Measurements from ENCODE around the gene DIP2B.

DIP2B gene

DNA sequence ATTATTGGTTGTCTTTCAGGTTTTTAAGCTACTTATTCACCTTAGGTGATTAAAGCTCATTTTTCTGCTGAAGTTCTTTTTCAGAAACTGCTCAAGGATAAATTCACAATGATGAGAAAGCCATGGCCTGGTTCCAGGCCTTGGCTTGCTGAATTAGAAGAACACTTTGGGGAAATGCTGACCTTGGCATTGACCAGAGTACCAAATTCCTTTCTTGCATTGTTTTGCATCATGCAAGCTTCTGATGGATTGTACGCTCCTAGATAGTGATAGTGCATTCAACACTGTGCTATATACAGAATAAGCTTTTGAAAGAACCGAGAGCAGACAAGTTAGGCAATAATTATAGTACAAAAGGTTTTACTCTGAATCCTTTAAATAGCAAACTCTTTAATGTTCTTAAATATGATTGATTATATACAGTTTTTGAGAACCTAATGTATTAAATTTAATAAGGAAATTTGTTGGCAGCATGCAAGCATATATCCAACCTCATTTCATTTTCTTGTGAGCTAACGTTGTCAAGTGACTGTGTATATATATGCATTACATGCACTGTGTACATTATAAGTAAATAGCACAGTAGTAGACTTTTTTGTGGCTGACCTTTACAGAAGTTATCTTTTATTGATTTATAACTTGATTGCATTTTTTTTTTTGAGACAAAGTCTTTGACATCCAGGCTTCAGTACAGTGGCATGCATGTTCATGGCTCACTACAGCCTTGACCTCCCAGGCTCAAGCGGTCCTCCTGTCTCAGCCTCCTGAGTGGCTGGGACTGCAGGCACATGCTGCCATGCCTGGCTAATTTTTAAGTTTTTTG is 99.2 kb downstream of the DIP2B start:
- no peaks in the 10 kb centered on the region for H3K9me2 ChIP-seq (replicated peaks; ENCODE audit: insufficient read depth, low read length)
- no peak overlapping the region for H3K4me3 ChIP-seq (ENCODE audit: insufficient read depth, low read length, poor library complexity, severe bottlenecking)
- peaks cover 4% of the 10 kb centered on the region; the same call in 1 of the 2 replicates for H3K79me2 ChIP-seq (ENCODE audit: insufficient read depth, low read length)
- no peaks in the 10 kb centered on the region for H3K27me3 ChIP-seq (ENCODE audit: low read length)
- no peak overlapping the region for H2AFZ ChIP-seq (ENCODE audit: low read depth, low read length, severe bottlenecking)
- H3K9ac ChIP-seq (ENCODE audit: low read length), result no peak overlapping the region
- no peaks in the 10 kb centered on the region for H3K9me3 ChIP-seq (ENCODE audit: insufficient read depth, low read length)
- H3F3A ChIP-seq (ENCODE audit: insufficient read depth), result no peaks in the 10 kb centered on the region
- no peak overlapping the region for H3K27ac ChIP-seq (ENCODE audit: low read depth, low read length)
- H3K36me3 ChIP-seq (ENCODE audit: low read length), result no peaks in the 10 kb centered on the region
- TF ChIP-seq, protein P1, sequence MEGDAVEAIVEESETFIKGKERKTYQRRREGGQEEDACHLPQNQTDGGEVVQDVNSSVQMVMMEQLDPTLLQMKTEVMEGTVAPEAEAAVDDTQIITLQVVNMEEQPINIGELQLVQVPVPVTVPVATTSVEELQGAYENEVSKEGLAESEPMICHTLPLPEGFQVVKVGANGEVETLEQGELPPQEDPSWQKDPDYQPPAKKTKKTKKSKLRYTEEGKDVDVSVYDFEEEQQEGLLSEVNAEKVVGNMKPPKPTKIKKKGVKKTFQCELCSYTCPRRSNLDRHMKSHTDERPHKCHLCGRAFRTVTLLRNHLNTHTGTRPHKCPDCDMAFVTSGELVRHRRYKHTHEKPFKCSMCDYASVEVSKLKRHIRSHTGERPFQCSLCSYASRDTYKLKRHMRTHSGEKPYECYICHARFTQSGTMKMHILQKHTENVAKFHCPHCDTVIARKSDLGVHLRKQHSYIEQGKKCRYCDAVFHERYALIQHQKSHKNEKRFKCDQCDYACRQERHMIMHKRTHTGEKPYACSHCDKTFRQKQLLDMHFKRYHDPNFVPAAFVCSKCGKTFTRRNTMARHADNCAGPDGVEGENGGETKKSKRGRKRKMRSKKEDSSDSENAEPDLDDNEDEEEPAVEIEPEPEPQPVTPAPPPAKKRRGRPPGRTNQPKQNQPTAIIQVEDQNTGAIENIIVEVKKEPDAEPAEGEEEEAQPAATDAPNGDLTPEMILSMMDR (IDR thresholded peaks at IDR 0.05; ENCODE audit: insufficient read depth, low read length, poor library complexity, severe bottlenecking), result no peak
- no peak for TF ChIP-seq EZH2phosphoT487 (conservative IDR thresholded peaks at IDR 0.05; ENCODE audit: low read length)
- no peaks in the 10 kb centered on the region for H4K20me1 ChIP-seq (ENCODE audit: low read depth, low read length)
- H3K4me2 ChIP-seq (ENCODE audit: low read depth, low read length, poor library complexity, severe bottlenecking), result no peak overlapping the region

DNA sequence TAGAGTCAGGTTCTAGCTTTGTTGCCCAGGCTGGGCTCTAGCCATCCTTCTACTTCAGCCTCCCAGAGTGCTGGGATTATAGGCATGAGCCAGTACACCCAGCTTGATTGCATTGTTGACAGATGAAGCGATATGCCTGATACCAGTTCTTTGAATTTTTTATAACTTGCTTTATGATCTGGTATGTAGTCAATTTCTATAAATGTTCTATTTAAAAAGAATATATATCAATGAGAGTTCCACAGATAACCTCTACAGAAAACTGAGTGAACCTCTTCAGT is 99.8 kb downstream of the DIP2B start:
- Histone ChIP-seq H3K4me3 (ENCODE audit: insufficient read depth, low read length, poor library complexity, severe bottlenecking) (no peak overlapping the region), H3F3A (ENCODE audit: insufficient read depth) (no peaks in the 10 kb centered on the region), H3K79me2 (ENCODE audit: insufficient read depth, low read length) (peaks cover 4% of the 10 kb centered on the region; the same call in 1 of the 2 replicates), H3K9me2 (replicated peaks; ENCODE audit: insufficient read depth, low read length) (no peaks in the 10 kb centered on the region), H3K9me3 (ENCODE audit: insufficient read depth, low read length) (no peaks in the 10 kb centered on the region), H3K9ac (ENCODE audit: low read length) (no peak overlapping the region), H3K4me2 (ENCODE audit: low read depth, low read length, poor library complexity, severe bottlenecking) (no peak overlapping the region), H2AFZ (ENCODE audit: low read depth, low read length, severe bottlenecking) (no peak overlapping the region), H3K36me3 (ENCODE audit: low read length) (no peaks in the 10 kb centered on the region), H4K20me1 (ENCODE audit: low read depth, low read length) (no peaks in the 10 kb centered on the region), H3K27me3 (ENCODE audit: low read length) (no peaks in the 10 kb centered on the region), H3K27ac (ENCODE audit: low read depth, low read length) (no peak overlapping the region)
- TF ChIP-seq, protein P1 (IDR thresholded peaks at IDR 0.05; ENCODE audit: insufficient read depth, low read length, poor library complexity, severe bottlenecking), result no peak
- TF ChIP-seq EZH2phosphoT487 (conservative IDR thresholded peaks at IDR 0.05; ENCODE audit: low read length), result no peak

GRCh38 chr12:50606675-50607375 is 102.0 kb downstream of the DIP2B start:
- Histone ChIP-seq H3F3A (ENCODE audit: insufficient read depth) (no peaks in the 10 kb centered on the region), H3K4me3 (ENCODE audit: insufficient read depth, low read length, poor library complexity, severe bottlenecking) (no peak overlapping the region), H3K79me2 (ENCODE audit: insufficient read depth, low read length) (peaks cover 1% of the 10 kb centered on the region; the same call in 1 of the 2 replicates), H4K20me1 (ENCODE audit: low read depth, low read length) (no peaks in the 10 kb centered on the region), H3K27me3 (ENCODE audit: low read length) (no peaks in the 10 kb centered on the region), H3K36me3 (ENCODE audit: low read length) (no peaks in the 10 kb centered on the region), H3K9me3 (ENCODE audit: insufficient read depth, low read length) (no peaks in the 10 kb centered on the region), H3K27ac (ENCODE audit: low read depth, low read length) (no peak overlapping the region), H2AFZ (ENCODE audit: low read depth, low read length, severe bottlenecking) (no peak overlapping the region), H3K9me2 (replicated peaks; ENCODE audit: insufficient read depth, low read length) (no peaks in the 10 kb centered on the region), H3K4me2 (ENCODE audit: low read depth, low read length, poor library complexity, severe bottlenecking) (no peak overlapping the region), H3K9ac (ENCODE audit: low read length) (no peak overlapping the region)
- TF ChIP-seq, protein P1 (IDR thresholded peaks at IDR 0.05; ENCODE audit: insufficient read depth, low read length, poor library complexity, severe bottlenecking), result no peak
- TF ChIP-seq EZH2phosphoT487 (conservative IDR thresholded peaks at IDR 0.05; ENCODE audit: low read length), result no peak

All from SU-DHL-6 (cell line).